ENCODE data around the gene HCFC1.

GRCh38 chrX:154010330-154011087 is 38.9 kb upstream of the HCFC1 start:
- TF ChIP-seq ELF4 (IDR thresholded peaks at IDR 0.05) = no peak
- TF ChIP-seq ZNF384 (IDR thresholded peaks at IDR 0.05) = no peak
